Esophagus (tissue), 2 donors: ENCODE results near the gene CDC37. TPM values are rescaled to one million over a fixed set of nuclear protein-coding genes. Genes with fewer than 3 reads are reported as not detected.

Experiments
- H3K27ac ChIP-seq, 2 donors: one replicate each; pipeline ENCODE4 v1.5.1; 2013; ENCODE audit warnings: low read depth in 2 of 2, mild to moderate bottlenecking in 2 of 2, inconsistent platforms in 1 of 2, low read length in 1 of 2, moderate library complexity in 1 of 2
- H3K27me3 ChIP-seq, 2 donors: one replicate each; pipeline ENCODE4 v1.6.1; 2013; ENCODE audit warnings: low read length in 2 of 2, control low read depth in 1 of 2, mild to moderate bottlenecking in 1 of 2; ENCODE audit not compliant: insufficient read depth in 2 of 2, control insufficient read depth in 1 of 2
- H3K36me3 ChIP-seq, 2 donors: one replicate each; pipeline ENCODE4 v1.6.1; 2013; ENCODE audit warnings: low read length in 1 of 2; ENCODE audit not compliant: control insufficient read depth in 2 of 2, insufficient read depth in 2 of 2
- H3K4me1 ChIP-seq, 2 donors: one replicate each; pipeline ENCODE4 v1.6.1; 2013; ENCODE audit warnings: low read length in 1 of 2; ENCODE audit not compliant: control insufficient read depth in 2 of 2, insufficient read depth in 2 of 2
- H3K4me3 ChIP-seq, 2 donors: one replicate each; pipeline ENCODE4 v1.5.1; 2013; ENCODE audit warnings: low read length in 2 of 2, mild to moderate bottlenecking in 2 of 2, low read depth in 1 of 2, moderate library complexity in 1 of 2
- H3K9me3 ChIP-seq, 2 donors: one replicate each; pipeline ENCODE4 v1.6.1; 2013; ENCODE audit warnings: mild to moderate bottlenecking in 2 of 2, low read depth in 1 of 2, low read length in 1 of 2, moderate library complexity in 1 of 2; ENCODE audit not compliant: control insufficient read depth in 2 of 2, insufficient read depth in 1 of 2
- WGBS, 2 donors: extraction: QIAGEN DNeasy Blood & Tissue Kit; methylation state at CpG; one replicate each; pipeline ENCODE4 v1.1.7; 2013; 5-methylcytosine and 5-hydroxymethylcytosine counted together
- polyA plus RNA-seq, 2 donors: library from polyadenylated mRNA; stranded (reverse); fragments of 200-250 nt; gene quantifications; one replicate each; pipeline ENCODE4 v1.2.3, GENCODE V29; 2013
- donor health status: healthy with polysubstance abuse.
- donor health status: Bipolar disorder and iron deficiency.

CDC37 gene
- polyA plus RNA-seq, 2 donors: 162 to 206 TPM

- Histone ChIP-seq H3K4me3 (no peak overlapping the region), H3K4me1 (no peaks in the 10 kb centered on the region), H3K36me3 (peaks cover 0 to 2% of the 10 kb centered on the region in 2 donors), H3K27me3 (no peaks in the 10 kb centered on the region), H3K9me3 (no peaks in the 10 kb centered on the region), H3K27ac (no peak overlapping the region)
- 93% methylated on average over 10 of the region's 10 CpGs for WGBS, 2 donors
These were observed 58.6 kb downstream of the CDC37 start for GRCh38 chr19:10344780-10345179.

GRCh38 chr19:10343495-10343894 lies 59.8 kb downstream of the CDC37 start:
- Histone ChIP-seq H3K36me3 (no peaks in the 10 kb centered on the region), H3K27ac (no peak overlapping the region), H3K4me3 (no peak overlapping the region), H3K27me3 (no peaks in the 10 kb centered on the region), H3K9me3 (no peaks in the 10 kb centered on the region), H3K4me1 (peaks cover 0 to 3% of the 10 kb centered on the region in 2 donors)
- 74 to 77% methylated on average over 2 of the region's 2 CpGs for WGBS, 2 donors

Other genes with a start within 250 kb of the CDC37 start
- 10 to 100 TPM; 32.1 to 42.6 TPM for gene DNMT1, start 208.6 kb downstream of the CDC37 start, polyA plus RNA-seq
- 1 to 10 TPM in 1 of 2 donors, under 1 TPM in 1; 0.71 to 1.2 TPM for gene S1PR2, start 172.2 kb downstream of the CDC37 start, polyA plus RNA-seq
- 10 to 100 TPM; 25.7 to 71.6 TPM for gene MRPL4, start 151.3 kb downstream of the CDC37 start, polyA plus RNA-seq
- gene ICAM1, start 132.4 kb downstream of the CDC37 start, polyA plus RNA-seq: 1 to 10 TPM; 4.8 to 8.8 TPM
- gene ICAM4, start 116.6 kb downstream of the CDC37 start, polyA plus RNA-seq: under 1 TPM; 0.12 to 0.26 TPM
- under 1 TPM; 0.27 to 0.45 TPM for gene ICAM5, start 113.6 kb downstream of the CDC37 start, polyA plus RNA-seq
- 1 to 10 TPM; 2.0 to 8.2 TPM for gene ZGLP1, start 93.7 kb downstream of the CDC37 start, polyA plus RNA-seq
- 10 to 100 TPM; 18.3 to 18.5 TPM for gene FDX2, start 87.5 kb downstream of the CDC37 start, polyA plus RNA-seq
- 1 to 10 TPM; 7.1 to 8.2 TPM for gene RAVER1, start 70.0 kb downstream of the CDC37 start, polyA plus RNA-seq
- 1 to 10 TPM; 3.8 to 5.8 TPM for gene ICAM3, start 63.9 kb downstream of the CDC37 start, polyA plus RNA-seq
- gene TYK2, start 23.0 kb downstream of the CDC37 start, polyA plus RNA-seq: 10 to 100 TPM; 56.2 to 96.8 TPM
- gene PDE4A, start 17.0 kb upstream of the CDC37 start, polyA plus RNA-seq: 1 to 10 TPM; 1.2 to 1.3 TPM
- 10 to 100 TPM; 54.2 to 63.9 TPM for gene KEAP1, start 99.8 kb upstream of the CDC37 start, polyA plus RNA-seq
- gene S1PR5, start 113.9 kb upstream of the CDC37 start, polyA plus RNA-seq: 10 to 100 TPM in 1 of 2 donors, 1 to 10 TPM in 1; 9.4 to 12.1 TPM
- 10 to 100 TPM; 43.9 to 53.6 TPM for gene ATG4D, start 140.4 kb upstream of the CDC37 start, polyA plus RNA-seq
- 10 to 100 TPM; 16.4 to 25.3 TPM for gene KRI1, start 162.5 kb upstream of the CDC37 start, polyA plus RNA-seq
- 10 to 100 TPM in 1 of 2 donors, 1 to 10 TPM in 1; 4.6 to 11.7 TPM for gene CDKN2D, start 165.4 kb upstream of the CDC37 start, polyA plus RNA-seq
- 10 to 100 TPM; 54.2 to 55.4 TPM for gene AP1M2, start 183.8 kb upstream of the CDC37 start, polyA plus RNA-seq
- 10 to 100 TPM; 70.5 to 76.8 TPM for gene SLC44A2, start 222.0 kb upstream of the CDC37 start, polyA plus RNA-seq